Central memory CD8-positive, alpha-beta T cell (primary cell): ENCODE results near the gene KRT31.
"Not testable (repeated sequence)": the region's sequence is repeated elsewhere in the genome, so short reads cannot be mapped to it uniquely, and the experiment has no call there.

Source experiments
- ATAC-seq: fragments of 150-1000 bp; cut with Tn5 transposase; replicated peaks from 2 replicates; pipeline ENCODE4 v1.10.0; 2022; ENCODE audit warnings: mild to moderate bottlenecking, moderate FRiP score, moderate number of reproducible peaks; ENCODE audit not compliant: poor library complexity, severe bottlenecking; ENCODE audit errors: extremely low read depth
- DNase-seq, 2 donors: peaks; one replicate each; pipeline ENCODE4 v3.0.0; 2021; ENCODE audit warnings: low spot score in 2 of 2
- H3K27ac Mint-ChIP-seq: one replicate; pipeline ENCODE4 v1.8.0; 2022; ENCODE audit warnings: low read depth, mild to moderate bottlenecking, moderate library complexity, mixed read lengths
- H3K27me3 Mint-ChIP-seq: one replicate; pipeline ENCODE4 v1.8.0; 2022; ENCODE audit warnings: mixed read lengths
- H3K36me3 Mint-ChIP-seq: one replicate; pipeline ENCODE4 v1.8.0; 2022; ENCODE audit warnings: mild to moderate bottlenecking, moderate library complexity, mixed read lengths; ENCODE audit not compliant: insufficient read depth
- H3K4me1 Mint-ChIP-seq: one replicate; pipeline ENCODE4 v1.8.0; 2022; ENCODE audit warnings: mixed read lengths
- H3K4me3 Mint-ChIP-seq: one replicate; pipeline ENCODE4 v1.8.0; 2022; ENCODE audit warnings: mild to moderate bottlenecking, moderate library complexity, mixed read lengths
- H3K9me3 Mint-ChIP-seq: one replicate; pipeline ENCODE4 v1.8.0; 2022; ENCODE audit warnings: mixed read lengths

The KRT31 gene

GRCh38 chr17:41396996-41397660 lies at the start of gene KRT31:
Gene KRT31 (minus strand): TSS chr17:41397608. CDS start chr17:41397539, 69 bp downstream.
- peaks cover 6% of the 10 kb centered on the region for H3K4me1 Mint-ChIP-seq
- H3K9me3 Mint-ChIP-seq: no peaks in the 10 kb centered on the region
- DNase-seq (no peak), ATAC-seq (no peak)
- H3K27me3 Mint-ChIP-seq: peaks cover 27% of the 10 kb centered on the region
- no peak within 1 kb of the TSS for H3K27ac Mint-ChIP-seq
- no peak within 1 kb of the TSS for H3K4me3 Mint-ChIP-seq
- no peaks in the 10 kb centered on the region for H3K36me3 Mint-ChIP-seq

- Mint-ChIP-seq H3K9me3 (no peaks in the 10 kb centered on the region), H3K27me3 (peaks cover 83% of the 10 kb centered on the region), H3K27ac (peak overlapping the region; percentile 62), H3K4me1 (peaks cover 15% of the 10 kb centered on the region), H3K36me3 (peaks cover 3% of the 10 kb centered on the region), H3K4me3 (no peak overlapping the region)
- DNase-seq (no peak), ATAC-seq (no peak)
Observed at GRCh38 chr17:41446806-41447205, 49.4 kb upstream of the KRT31 start.

- ATAC-seq (no peak), DNase-seq (no peak)
- Mint-ChIP-seq H3K4me3 (no peak overlapping the region), H3K27ac (no peak overlapping the region), H3K4me1 (peaks cover 5% of the 10 kb centered on the region), H3K27me3 (peaks cover 82% of the 10 kb centered on the region), H3K36me3 (peaks cover 3% of the 10 kb centered on the region), H3K9me3 (no peaks in the 10 kb centered on the region)
Observed at GRCh38 chr17:41444640-41445039, 47.2 kb upstream of the KRT31 start.

DNA sequence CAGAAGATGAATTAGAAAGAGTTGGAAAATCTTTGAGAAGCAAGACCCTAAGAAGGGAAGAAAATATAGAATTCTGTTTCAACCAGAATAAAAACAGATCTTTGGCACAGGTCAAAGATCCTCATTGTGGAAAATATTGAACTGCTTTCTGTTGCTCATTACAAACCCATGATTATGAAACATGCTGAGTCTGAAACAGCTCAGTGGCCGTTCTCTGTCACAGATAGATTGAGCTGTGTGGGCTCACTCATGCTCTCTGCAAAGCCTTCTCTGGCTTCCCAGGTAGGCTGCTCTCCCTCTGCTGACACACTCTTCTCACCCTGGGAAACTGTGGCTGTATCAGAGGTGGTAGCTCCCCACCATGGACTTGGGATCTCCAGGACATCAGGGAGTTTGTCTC lies 46.8 kb upstream of the KRT31 start:
- no peak overlapping the region for H3K27ac Mint-ChIP-seq
- H3K4me1 Mint-ChIP-seq: peaks cover 5% of the 10 kb centered on the region
- ATAC-seq (no peak), DNase-seq (no peak)
- H3K36me3 Mint-ChIP-seq: peaks cover 3% of the 10 kb centered on the region
- no peaks in the 10 kb centered on the region for H3K9me3 Mint-ChIP-seq
- peaks cover 82% of the 10 kb centered on the region for H3K27me3 Mint-ChIP-seq
- H3K4me3 Mint-ChIP-seq: no peak overlapping the region

GRCh38 chr17:41442739-41443138 lies 45.3 kb upstream of the KRT31 start:
- H3K9me3 Mint-ChIP-seq: no peaks in the 10 kb centered on the region
- peaks cover 5% of the 10 kb centered on the region for H3K36me3 Mint-ChIP-seq
- peaks cover 5% of the 10 kb centered on the region for H3K4me1 Mint-ChIP-seq
- ATAC-seq (no peak), DNase-seq (no peak)
- no peak overlapping the region for H3K4me3 Mint-ChIP-seq
- H3K27me3 Mint-ChIP-seq: peaks cover 83% of the 10 kb centered on the region
- H3K27ac Mint-ChIP-seq: no peak overlapping the region

- Mint-ChIP-seq H3K27ac (no peak within 1 kb of the TSS), H3K9me3 (no peaks in the 10 kb centered on the region), H3K4me1 (no peaks in the 10 kb centered on the region), H3K36me3 (peaks cover 2% of the 10 kb centered on the region), H3K4me3 (no peak within 1 kb of the TSS), H3K27me3 (peaks cover 66% of the 10 kb centered on the region)
- ATAC-seq (no peak), DNase-seq (no peak)
Observed at GRCh38 chr17:41440531-41441033, 43.2 kb upstream of the KRT31 start, which contains the start of gene KRT38. Gene KRT38 (minus strand): TSS chr17:41440983. CDS start chr17:41440921, 62 bp downstream.

GRCh38 chr17:41439375-41439774 lies 42.0 kb upstream of the KRT31 start:
- no peak for DNase-seq
- Mint-ChIP-seq H3K27ac (no peak overlapping the region), H3K27me3 (peaks cover 54% of the 10 kb centered on the region), H3K36me3 (peaks cover 2% of the 10 kb centered on the region), H3K4me3 (no peak overlapping the region), H3K9me3 (no peaks in the 10 kb centered on the region), H3K4me1 (no peaks in the 10 kb centered on the region)
- no peak for ATAC-seq

GRCh38 chr17:41437769-41438168 lies 40.4 kb upstream of the KRT31 start:
- Mint-ChIP-seq H3K4me1 (no peaks in the 10 kb centered on the region), H3K27ac (no peak overlapping the region), H3K27me3 (peaks cover 38% of the 10 kb centered on the region), H3K9me3 (no peaks in the 10 kb centered on the region), H3K4me3 (no peak overlapping the region), H3K36me3 (peaks cover 2% of the 10 kb centered on the region)
- DNase-seq (no peak), ATAC-seq (no peak)

GRCh38 chr17:41437254-41437653 lies 39.8 kb upstream of the KRT31 start:
- peaks cover 2% of the 10 kb centered on the region for H3K36me3 Mint-ChIP-seq
- H3K27me3 Mint-ChIP-seq: peaks cover 33% of the 10 kb centered on the region
- H3K9me3 Mint-ChIP-seq: no peaks in the 10 kb centered on the region
- H3K27ac Mint-ChIP-seq: no peak overlapping the region
- DNase-seq: no peak
- no peaks in the 10 kb centered on the region for H3K4me1 Mint-ChIP-seq
- no peak for ATAC-seq
- H3K4me3 Mint-ChIP-seq: no peak overlapping the region

DNA sequence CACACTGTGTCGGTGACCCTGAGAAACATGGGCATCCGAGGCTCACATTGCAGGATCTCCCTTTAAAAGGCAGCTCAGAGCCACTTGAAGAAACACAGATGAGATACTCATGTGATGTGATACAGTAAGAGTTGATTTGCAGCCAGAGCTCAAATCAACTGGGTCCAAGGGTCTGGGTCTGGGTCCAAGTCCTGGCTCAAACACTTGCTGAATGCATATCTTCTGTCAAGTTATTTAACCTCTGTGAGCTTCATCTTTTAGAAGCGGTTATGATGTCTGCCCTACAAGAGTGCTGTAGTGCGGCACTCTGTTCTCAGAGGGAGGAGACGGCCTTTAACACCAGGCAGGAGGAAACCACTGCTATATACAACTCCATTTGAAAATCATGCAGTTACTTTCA lies 37.0 kb upstream of the KRT31 start:
- peaks cover 33% of the 10 kb centered on the region for H3K27me3 Mint-ChIP-seq
- no peaks in the 10 kb centered on the region for H3K4me1 Mint-ChIP-seq
- no peaks in the 10 kb centered on the region for H3K9me3 Mint-ChIP-seq
- no peak overlapping the region for H3K4me3 Mint-ChIP-seq
- ATAC-seq (no peak), DNase-seq (no peak)
- no peak overlapping the region for H3K27ac Mint-ChIP-seq
- H3K36me3 Mint-ChIP-seq: peaks cover 2% of the 10 kb centered on the region

GRCh38 chr17:41434005-41434404 lies 36.6 kb upstream of the KRT31 start:
- H3K4me1 Mint-ChIP-seq: no peaks in the 10 kb centered on the region
- ATAC-seq: no peak
- peaks cover 2% of the 10 kb centered on the region for H3K36me3 Mint-ChIP-seq
- no peak overlapping the region for H3K4me3 Mint-ChIP-seq
- no peaks in the 10 kb centered on the region for H3K9me3 Mint-ChIP-seq
- H3K27me3 Mint-ChIP-seq: peaks cover 33% of the 10 kb centered on the region
- DNase-seq: no peak
- no peak overlapping the region for H3K27ac Mint-ChIP-seq

DNA sequence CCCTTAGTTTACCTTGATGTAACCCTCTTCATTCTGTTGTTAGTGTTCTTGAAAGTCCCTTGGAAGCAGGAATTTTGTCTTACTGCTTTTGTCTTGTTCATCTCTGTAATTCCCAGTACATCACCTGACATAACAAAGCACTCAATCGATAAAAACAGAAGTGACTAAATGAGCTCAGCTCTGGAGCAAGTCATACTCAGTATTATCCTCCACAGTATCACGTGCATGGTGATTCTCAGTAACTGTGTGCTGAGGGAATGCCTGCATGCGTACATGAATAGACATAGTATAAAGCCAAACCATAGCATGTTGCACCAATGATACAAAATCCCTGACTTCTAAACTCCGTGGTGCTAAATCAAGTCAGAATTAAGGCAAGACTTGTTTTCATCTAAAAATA lies 36.2 kb upstream of the KRT31 start:
- H3K36me3 Mint-ChIP-seq: peaks cover 1% of the 10 kb centered on the region
- DNase-seq: no peak
- ATAC-seq: no peak
- H3K27me3 Mint-ChIP-seq: peaks cover 35% of the 10 kb centered on the region
- no peaks in the 10 kb centered on the region for H3K9me3 Mint-ChIP-seq
- no peaks in the 10 kb centered on the region for H3K4me1 Mint-ChIP-seq
- no peak overlapping the region for H3K27ac Mint-ChIP-seq
- no peak overlapping the region for H3K4me3 Mint-ChIP-seq

- DNase-seq, H3K9me3 Mint-ChIP-seq, H3K4me1 Mint-ChIP-seq, H3K36me3 Mint-ChIP-seq, ATAC-seq, H3K4me3 Mint-ChIP-seq, H3K27ac Mint-ChIP-seq: not testable (repeated sequence)
- peaks cover 42% of the 10 kb centered on the region for H3K27me3 Mint-ChIP-seq
Observed at GRCh38 chr17:41430376-41430775, 33.0 kb upstream of the KRT31 start.
